ENCODE data around the gene TEX261.
A peak's percentile ranks its signal among the peaks of the same experiment; 100 is the strongest.

DNA sequence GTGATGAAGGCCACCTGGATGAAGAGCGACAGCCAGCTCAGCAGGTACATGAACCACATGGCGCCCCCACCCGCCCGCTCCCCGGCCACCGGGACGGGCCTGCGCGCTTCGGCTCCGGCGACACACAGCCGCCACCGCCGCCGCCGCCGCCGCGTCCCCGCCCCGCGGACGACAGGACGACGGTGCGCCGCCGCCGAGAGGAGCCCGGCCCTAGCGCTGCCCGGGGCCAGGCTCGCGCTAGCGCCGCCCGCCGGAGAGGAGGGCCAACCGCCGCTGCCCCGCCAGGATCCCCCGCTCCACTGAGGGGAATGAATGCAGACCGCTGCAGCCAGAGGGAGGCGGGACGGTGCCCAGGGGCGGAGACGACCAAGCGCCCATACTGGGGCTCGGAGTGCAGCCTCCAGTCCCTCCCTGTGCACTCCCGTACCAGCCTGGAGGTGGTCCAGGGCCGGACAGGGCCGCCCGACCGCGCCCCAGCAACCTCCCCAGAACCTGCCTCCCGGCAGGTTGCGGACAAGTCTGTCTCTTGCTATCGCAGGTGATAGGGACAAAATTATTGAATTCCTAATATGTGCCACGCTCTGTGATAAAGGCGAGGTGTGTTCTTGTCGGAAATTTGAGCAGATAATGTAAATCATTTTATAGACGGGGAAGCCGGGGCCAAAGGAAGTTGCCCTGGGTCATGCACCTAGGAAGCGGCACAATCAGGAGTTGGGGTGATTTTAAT is at the start of gene TEX261:
- TF ChIP-seq CTCF (IDR thresholded peaks at IDR 0.05) (peak; percentile 39 to 98 (median 74)), POLR2A (IDR thresholded peaks at IDR 0.05) (peak; percentile 47 to 68 (median 60))

Measured in body of pancreas (tissue), 4 donors.